Measurements from ENCODE around the gene PAXX.

The PAXX gene

GRCh38 chr9:136953771-136954269 is 38.4 kb upstream of the PAXX start:
- DNase-seq, result no peak

- no peak for DNase-seq
These were observed 37.7 kb upstream of the PAXX start for GRCh38 chr9:136954270-136955083.

- no peak for DNase-seq
These were observed 36.9 kb upstream of the PAXX start for GRCh38 chr9:136955202-136955942.

GRCh38 chr9:136955943-136956335 is 36.3 kb upstream of the PAXX start:
- DNase-seq, result no peak

GRCh38 chr9:136956604-136957003 is 35.6 kb upstream of the PAXX start:
- DNase-seq, result no peak

GRCh38 chr9:136957461-136957860 is 34.8 kb upstream of the PAXX start:
- DNase-seq, result no peak

GRCh38 chr9:136957901-136958300 is 34.3 kb upstream of the PAXX start:
- no peak for DNase-seq

- DNase-seq, result no peak
These were observed 33.7 kb upstream of the PAXX start for GRCh38 chr9:136958473-136958872.

- DNase-seq, result no peak
These were observed 33.0 kb upstream of the PAXX start for GRCh38 chr9:136958898-136959850.

GRCh38 chr9:136960212-136960937 is 31.8 kb upstream of the PAXX start:
- DNase-seq, result no peak

- DNase-seq, result no peak
These were observed 31.3 kb upstream of the PAXX start for GRCh38 chr9:136960938-136961275.

- no peak for DNase-seq
These were observed 30.8 kb upstream of the PAXX start for GRCh38 chr9:136961279-136962065.

GRCh38 chr9:136962163-136962562 is 30.1 kb upstream of the PAXX start:
- DNase-seq, result no peak

- DNase-seq, result no peak
These were observed 29.4 kb upstream of the PAXX start for GRCh38 chr9:136962701-136963248.

GRCh38 chr9:136963341-136963740 is 28.9 kb upstream of the PAXX start:
- DNase-seq, result no peak

GRCh38 chr9:136963751-136964150 is 28.5 kb upstream of the PAXX start:
- DNase-seq, result no peak

GRCh38 chr9:136964171-136964689 is 28.0 kb upstream of the PAXX start:
- DNase-seq, result no peak

- DNase-seq, result no peak
These were observed 27.3 kb upstream of the PAXX start for GRCh38 chr9:136964833-136965422.

GRCh38 chr9:136965771-136966484 is 26.3 kb upstream of the PAXX start:
- DNase-seq, result no peak
